ENCODE results near the gene RITA1.

Gene RITA1

DNA sequence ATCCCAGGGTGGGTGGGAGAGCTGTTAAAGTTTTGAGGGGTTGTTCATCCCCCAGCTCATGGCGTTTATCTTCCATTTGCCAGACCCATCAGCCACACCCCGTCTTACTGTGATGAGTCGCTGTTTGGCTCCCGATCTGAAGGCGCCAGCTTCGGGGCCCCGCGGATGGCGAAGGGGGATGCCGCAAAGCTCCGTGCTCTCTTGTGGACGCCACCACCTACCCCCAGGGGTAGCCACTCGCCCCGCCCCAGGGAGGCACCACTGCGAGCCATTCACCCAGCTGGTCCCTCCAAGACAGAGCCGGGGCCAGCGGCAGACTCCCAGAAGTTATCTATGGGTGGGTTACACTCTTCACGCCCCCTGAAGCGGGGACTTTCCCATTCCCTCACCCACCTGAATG lies 5.7 kb downstream of the RITA1 start:
- Histone ChIP-seq H3K4me3 (ENCODE audit: low read length in 2 of 2) (no peak overlapping the region), H3K9ac (ENCODE audit: low read depth in 1 of 2, low read length in 2 of 2) (no peak overlapping the region), H3K36me3 (ENCODE audit: control insufficient read depth in 2 of 2, insufficient read depth in 2 of 2, low read length in 2 of 2) (peaks cover 17 to 24% of the 10 kb centered on the region in 2 donors), H3K27me3 (ENCODE audit: control insufficient read depth in 2 of 2, insufficient read depth in 2 of 2, low read length in 2 of 2) (no peaks in the 10 kb centered on the region), H3K4me1 (ENCODE audit: control insufficient read depth in 2 of 2, insufficient read depth in 2 of 2, low read length in 2 of 2) (peaks cover 7 to 14% of the 10 kb centered on the region in 2 donors), H3K9me3 (ENCODE audit: control insufficient read depth in 2 of 2, low read length in 2 of 2) (no peaks in the 10 kb centered on the region), H3K27ac (ENCODE audit: low read depth in 2 of 2, low read length in 2 of 2) (no peak overlapping the region)

DNA sequence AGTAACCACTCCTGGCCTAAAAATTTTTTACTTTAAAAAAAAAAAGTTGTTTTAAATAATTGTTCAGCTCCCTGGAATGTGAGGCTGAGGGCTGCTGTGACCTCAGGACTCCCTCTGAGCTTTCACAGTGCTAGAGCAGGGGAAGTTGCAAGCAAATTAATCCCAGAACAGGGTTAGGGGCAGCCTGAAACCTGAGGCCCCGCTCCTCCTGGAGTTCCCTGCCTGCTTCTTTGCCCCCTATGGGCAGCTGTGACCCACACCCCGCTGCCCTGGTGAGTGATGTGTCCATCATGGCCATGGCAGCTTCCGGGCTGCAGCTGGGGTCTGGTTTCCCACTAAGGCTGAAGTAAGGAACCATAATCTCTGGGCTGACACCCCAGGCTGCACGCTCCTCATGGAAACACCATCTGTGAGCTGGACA lies 9.5 kb downstream of the RITA1 start:
- Histone ChIP-seq H3K27ac (ENCODE audit: low read depth in 2 of 2, low read length in 2 of 2) (no peak overlapping the region), H3K9ac (ENCODE audit: low read depth in 1 of 2, low read length in 2 of 2) (no peak overlapping the region)

DNA sequence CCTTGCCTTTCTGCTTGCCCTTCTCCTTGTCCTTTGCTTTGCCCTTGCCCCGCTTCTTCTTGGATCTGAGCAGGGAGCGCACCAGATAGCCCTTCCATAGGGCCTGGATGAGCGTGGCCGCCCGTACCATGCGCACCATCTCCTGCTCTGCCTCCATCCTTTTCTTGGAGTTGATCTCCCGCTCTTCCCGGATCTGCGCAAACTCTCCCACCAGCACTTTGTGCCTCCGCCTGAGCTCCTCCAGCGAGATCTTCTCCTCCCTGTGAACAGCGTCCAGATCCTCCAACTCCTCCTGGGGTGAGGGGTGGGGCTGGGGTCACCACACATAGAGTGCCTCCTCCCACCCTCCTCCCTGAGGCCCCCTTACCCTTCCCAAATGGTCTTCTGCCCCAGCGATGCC lies 10.1 kb downstream of the RITA1 start:
- H3K36me3 ChIP-seq (ENCODE audit: control insufficient read depth in 2 of 2, insufficient read depth in 2 of 2, low read length in 2 of 2) = peaks cover 14 to 16% of the 10 kb centered on the region in 2 donors
- no peaks in the 10 kb centered on the region for H3K9me3 ChIP-seq (ENCODE audit: control insufficient read depth in 2 of 2, low read length in 2 of 2)
- peaks cover 0 to 7% of the 10 kb centered on the region in 2 donors for H3K4me1 ChIP-seq (ENCODE audit: control insufficient read depth in 2 of 2, insufficient read depth in 2 of 2, low read length in 2 of 2)
- H3K9ac ChIP-seq (ENCODE audit: low read depth in 1 of 2, low read length in 2 of 2) = no peak overlapping the region
- no peak overlapping the region for H3K4me3 ChIP-seq (ENCODE audit: low read length in 2 of 2)
- no peak overlapping the region for H3K27ac ChIP-seq (ENCODE audit: low read depth in 2 of 2, low read length in 2 of 2)
- H3K27me3 ChIP-seq (ENCODE audit: control insufficient read depth in 2 of 2, insufficient read depth in 2 of 2, low read length in 2 of 2) = no peaks in the 10 kb centered on the region

More for the DNA sequence above, 9.5 kb downstream of the RITA1 start:
- H3K4me3 ChIP-seq (ENCODE audit: low read length in 2 of 2) = no peak overlapping the region
- H3K9me3 ChIP-seq (ENCODE audit: control insufficient read depth in 2 of 2, low read length in 2 of 2) = no peaks in the 10 kb centered on the region
- no peaks in the 10 kb centered on the region for H3K27me3 ChIP-seq (ENCODE audit: control insufficient read depth in 2 of 2, insufficient read depth in 2 of 2, low read length in 2 of 2)
- peaks cover 0 to 7% of the 10 kb centered on the region in 2 donors for H3K4me1 ChIP-seq (ENCODE audit: control insufficient read depth in 2 of 2, insufficient read depth in 2 of 2, low read length in 2 of 2)
- peaks cover 15 to 17% of the 10 kb centered on the region in 2 donors for H3K36me3 ChIP-seq (ENCODE audit: control insufficient read depth in 2 of 2, insufficient read depth in 2 of 2, low read length in 2 of 2)

DNA sequence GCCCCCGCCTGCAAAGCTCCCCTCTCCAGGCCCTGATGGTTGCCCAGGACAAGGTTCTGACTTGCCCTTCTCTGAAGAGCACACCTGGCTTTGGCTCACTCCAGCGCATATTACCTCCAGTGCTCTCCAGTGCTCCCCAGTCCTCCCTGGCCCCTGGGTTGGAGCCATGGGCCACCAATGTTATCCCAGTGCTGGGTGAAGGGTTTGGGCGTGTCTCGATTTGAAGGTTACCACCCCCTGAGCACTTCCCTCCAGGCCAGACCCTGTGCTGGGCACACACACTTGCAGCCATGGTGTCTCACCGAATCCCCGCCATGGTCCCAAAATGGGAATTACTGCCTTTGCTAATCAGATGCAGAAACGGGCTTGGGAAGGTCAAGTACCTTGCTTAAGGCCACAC lies 11.1 kb downstream of the RITA1 start:
- no peak overlapping the region for H3K27ac ChIP-seq (ENCODE audit: low read depth in 2 of 2, low read length in 2 of 2)
- H3K36me3 ChIP-seq (ENCODE audit: control insufficient read depth in 2 of 2, insufficient read depth in 2 of 2, low read length in 2 of 2) = peaks cover 6 to 11% of the 10 kb centered on the region in 2 donors
- no peak overlapping the region for H3K9ac ChIP-seq (ENCODE audit: low read depth in 1 of 2, low read length in 2 of 2)
- no peak overlapping the region for H3K4me3 ChIP-seq (ENCODE audit: low read length in 2 of 2)
- H3K4me1 ChIP-seq (ENCODE audit: control insufficient read depth in 2 of 2, insufficient read depth in 2 of 2, low read length in 2 of 2) = peaks cover 0 to 7% of the 10 kb centered on the region in 2 donors
- H3K27me3 ChIP-seq (ENCODE audit: control insufficient read depth in 2 of 2, insufficient read depth in 2 of 2, low read length in 2 of 2) = no peaks in the 10 kb centered on the region
- H3K9me3 ChIP-seq (ENCODE audit: control insufficient read depth in 2 of 2, low read length in 2 of 2) = no peaks in the 10 kb centered on the region

DNA sequence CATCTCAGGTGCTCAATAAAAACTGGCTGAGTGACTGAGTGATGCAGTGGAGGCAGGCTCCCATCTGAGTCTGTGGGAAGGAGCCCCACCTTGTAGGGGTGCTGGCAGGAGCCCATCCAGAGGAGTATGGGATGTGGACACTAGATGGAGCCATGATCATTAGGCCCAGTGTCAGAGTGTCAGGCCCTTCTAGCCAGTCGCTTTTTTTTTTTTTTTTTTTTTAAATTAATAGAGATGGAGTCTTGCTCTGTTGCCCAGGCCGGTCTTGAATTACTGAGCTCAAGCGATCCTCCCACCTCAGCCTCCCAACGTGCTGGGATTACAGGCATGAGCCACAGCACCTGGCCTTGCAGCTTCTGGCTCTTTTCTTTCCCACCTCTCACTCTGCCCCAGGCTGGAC lies 11.5 kb downstream of the RITA1 start:
- no peak overlapping the region for H3K9ac ChIP-seq (ENCODE audit: low read depth in 1 of 2, low read length in 2 of 2)
- peaks cover 2 to 7% of the 10 kb centered on the region in 2 donors for H3K36me3 ChIP-seq (ENCODE audit: control insufficient read depth in 2 of 2, insufficient read depth in 2 of 2, low read length in 2 of 2)
- no peak overlapping the region for H3K27ac ChIP-seq (ENCODE audit: low read depth in 2 of 2, low read length in 2 of 2)
- peaks cover 0 to 7% of the 10 kb centered on the region in 2 donors for H3K4me1 ChIP-seq (ENCODE audit: control insufficient read depth in 2 of 2, insufficient read depth in 2 of 2, low read length in 2 of 2)
- H3K27me3 ChIP-seq (ENCODE audit: control insufficient read depth in 2 of 2, insufficient read depth in 2 of 2, low read length in 2 of 2) = no peaks in the 10 kb centered on the region
- H3K9me3 ChIP-seq (ENCODE audit: control insufficient read depth in 2 of 2, low read length in 2 of 2) = no peaks in the 10 kb centered on the region
- no peak overlapping the region for H3K4me3 ChIP-seq (ENCODE audit: low read length in 2 of 2)

DNA sequence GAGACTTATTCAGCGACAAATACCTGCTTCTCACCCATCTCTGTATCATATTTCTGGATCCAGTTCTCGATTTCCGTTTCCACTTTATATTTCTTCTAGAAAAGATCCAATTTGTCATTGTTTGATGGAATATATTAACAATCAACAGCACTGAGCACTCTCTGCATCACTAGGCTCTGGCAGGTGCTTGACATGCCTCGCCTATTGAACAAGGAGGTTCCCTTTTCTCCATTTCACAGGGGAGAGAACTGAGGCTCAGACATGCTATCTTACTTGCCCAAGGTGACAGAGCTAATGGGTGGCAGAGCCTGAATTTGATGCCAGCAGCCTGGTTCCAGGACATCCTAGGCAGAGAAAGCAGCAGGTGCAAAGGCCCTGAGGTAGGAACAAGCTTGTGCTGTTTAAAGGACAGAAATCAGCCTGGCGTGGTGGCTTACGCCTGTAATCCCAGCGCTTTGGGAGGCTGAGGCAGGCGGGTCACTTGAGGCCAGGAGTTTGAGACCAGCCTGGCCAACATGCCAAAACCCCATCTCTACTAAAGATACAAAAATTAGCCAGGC lies 12.1 kb downstream of the RITA1 start:
- peaks cover 0 to 7% of the 10 kb centered on the region in 2 donors for H3K4me1 ChIP-seq (ENCODE audit: control insufficient read depth in 2 of 2, insufficient read depth in 2 of 2, low read length in 2 of 2)
- no peak overlapping the region for H3K27ac ChIP-seq (ENCODE audit: low read depth in 2 of 2, low read length in 2 of 2)
- H3K36me3 ChIP-seq (ENCODE audit: control insufficient read depth in 2 of 2, insufficient read depth in 2 of 2, low read length in 2 of 2) = peaks cover 0 to 2% of the 10 kb centered on the region in 2 donors
- H3K9ac ChIP-seq (ENCODE audit: low read depth in 1 of 2, low read length in 2 of 2) = no peak overlapping the region
- no peak overlapping the region for H3K4me3 ChIP-seq (ENCODE audit: low read length in 2 of 2)
- no peaks in the 10 kb centered on the region for H3K9me3 ChIP-seq (ENCODE audit: control insufficient read depth in 2 of 2, low read length in 2 of 2)
- no peaks in the 10 kb centered on the region for H3K27me3 ChIP-seq (ENCODE audit: control insufficient read depth in 2 of 2, insufficient read depth in 2 of 2, low read length in 2 of 2)

DNA sequence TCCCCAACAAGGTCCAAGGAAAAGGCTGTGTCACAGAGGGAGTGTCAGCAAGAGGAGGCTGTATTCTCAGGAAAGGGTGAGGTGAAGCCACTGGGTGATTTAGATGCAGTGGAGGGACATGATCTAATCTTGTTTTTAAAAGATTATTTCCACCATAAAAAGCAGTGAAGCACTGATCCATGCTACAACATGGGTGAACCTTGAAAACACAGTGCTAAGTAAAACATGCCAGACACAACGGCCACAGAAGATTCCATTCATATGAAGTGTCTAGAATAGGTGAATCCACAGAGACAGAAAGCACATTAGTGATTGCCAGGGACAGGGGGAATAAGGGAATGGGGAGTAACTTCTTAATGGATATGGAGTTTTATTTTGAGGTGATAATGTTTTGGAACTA lies 12.8 kb downstream of the RITA1 start:
- H3K27ac ChIP-seq (ENCODE audit: low read depth in 2 of 2, low read length in 2 of 2) = no peak overlapping the region
- no peaks in the 10 kb centered on the region for H3K27me3 ChIP-seq (ENCODE audit: control insufficient read depth in 2 of 2, insufficient read depth in 2 of 2, low read length in 2 of 2)

DNA sequence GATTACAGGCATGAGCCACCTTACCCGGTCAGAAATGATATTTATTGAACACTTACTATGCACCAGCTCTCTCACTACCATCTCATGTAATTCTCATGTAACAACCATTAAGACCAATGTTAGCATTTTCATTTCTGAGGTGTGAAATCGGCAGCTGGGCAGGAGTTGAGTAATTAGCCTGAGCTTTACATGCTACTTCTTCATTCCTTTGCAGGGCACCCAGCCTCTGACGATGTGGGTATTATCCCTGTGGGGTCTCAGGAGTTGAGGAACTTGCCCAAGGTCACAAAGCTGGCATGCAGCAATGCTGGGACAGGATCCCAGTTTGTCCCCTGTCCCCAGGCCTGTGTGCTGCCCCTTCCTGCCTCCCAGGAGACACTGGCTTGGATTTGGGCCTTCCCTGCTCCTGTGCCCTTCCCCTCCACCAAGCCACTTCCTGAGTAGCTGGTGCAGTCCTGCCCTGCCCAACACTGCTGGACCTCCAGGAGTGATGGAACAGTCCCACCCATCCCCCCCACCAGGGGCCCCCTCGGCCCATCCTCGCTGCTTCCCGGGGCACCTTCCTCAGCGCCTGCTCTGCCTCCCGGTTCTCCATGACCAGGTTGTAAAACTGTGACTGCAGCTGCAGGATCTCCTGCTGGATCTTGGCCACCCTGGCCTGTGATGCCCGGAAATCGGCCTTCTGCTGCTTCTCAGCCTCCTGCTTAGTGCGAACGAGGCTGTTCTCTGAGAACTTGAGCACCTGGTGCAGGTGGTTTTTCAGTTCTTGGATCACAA lies 14.7 kb downstream of the RITA1 start:
- Histone ChIP-seq H3K36me3 (ENCODE audit: control insufficient read depth in 2 of 2, insufficient read depth in 2 of 2, low read length in 2 of 2) (no peaks in the 10 kb centered on the region), H3K9me3 (ENCODE audit: control insufficient read depth in 2 of 2, low read length in 2 of 2) (no peaks in the 10 kb centered on the region), H3K27ac (ENCODE audit: low read depth in 2 of 2, low read length in 2 of 2) (no peak overlapping the region), H3K27me3 (ENCODE audit: control insufficient read depth in 2 of 2, insufficient read depth in 2 of 2, low read length in 2 of 2) (no peaks in the 10 kb centered on the region), H3K4me1 (ENCODE audit: control insufficient read depth in 2 of 2, insufficient read depth in 2 of 2, low read length in 2 of 2) (no peaks in the 10 kb centered on the region), H3K4me3 (ENCODE audit: low read length in 2 of 2) (no peak overlapping the region), H3K9ac (ENCODE audit: low read depth in 1 of 2, low read length in 2 of 2) (no peak overlapping the region)

More for the DNA sequence above, 12.8 kb downstream of the RITA1 start:
- Histone ChIP-seq H3K36me3 (ENCODE audit: control insufficient read depth in 2 of 2, insufficient read depth in 2 of 2, low read length in 2 of 2) (no peaks in the 10 kb centered on the region), H3K9me3 (ENCODE audit: control insufficient read depth in 2 of 2, low read length in 2 of 2) (no peaks in the 10 kb centered on the region), H3K4me1 (ENCODE audit: control insufficient read depth in 2 of 2, insufficient read depth in 2 of 2, low read length in 2 of 2) (peaks cover 0 to 7% of the 10 kb centered on the region in 2 donors), H3K4me3 (ENCODE audit: low read length in 2 of 2) (no peak overlapping the region), H3K9ac (ENCODE audit: low read depth in 1 of 2, low read length in 2 of 2) (no peak overlapping the region)

- Histone ChIP-seq H3K36me3 (ENCODE audit: control insufficient read depth in 2 of 2, insufficient read depth in 2 of 2, low read length in 2 of 2) (no peaks in the 10 kb centered on the region), H3K9ac (ENCODE audit: low read depth in 1 of 2, low read length in 2 of 2) (no peak overlapping the region), H3K4me3 (ENCODE audit: low read length in 2 of 2) (no peak overlapping the region), H3K9me3 (ENCODE audit: control insufficient read depth in 2 of 2, low read length in 2 of 2) (no peaks in the 10 kb centered on the region), H3K4me1 (ENCODE audit: control insufficient read depth in 2 of 2, insufficient read depth in 2 of 2, low read length in 2 of 2) (no peaks in the 10 kb centered on the region), H3K27me3 (ENCODE audit: control insufficient read depth in 2 of 2, insufficient read depth in 2 of 2, low read length in 2 of 2) (no peaks in the 10 kb centered on the region), H3K27ac (ENCODE audit: low read depth in 2 of 2, low read length in 2 of 2) (no peak overlapping the region)
These were observed 16.0 kb downstream of the RITA1 start for GRCh38 chr12:113201187-113202177.

Measured in mucosa of rectum (tissue), 2 donors.